HEK293 (cell line): ENCODE measurements around the gene CPN2.

Source experiments
- CTCF ChIA-PET: fragments of 350-600 bp; formaldehyde crosslinking; extraction: SDS; loops from one replicate; lab custom pipeline; 2021; ENCODE audit warnings: antibody characterized with exemption; lab: Yijun Ruan, JAX
- POLR2A ChIA-PET: fragments of 300-600 bp; formaldehyde crosslinking; extraction: SDS; loops from one replicate; lab custom pipeline; 2020; ENCODE audit warnings: antibody characterized with exemption, inconsistent platforms; lab: Yijun Ruan, JAX
- H3K27ac ChIP-seq: fragments of 200-500 bp; sonication (Bioruptor generic); 2 replicates; pipeline ENCODE4 v1.5.1; 2014; ENCODE audit warnings: low read depth, low read length, control low read depth, inconsistent platforms; ENCODE audit errors: extremely low read depth
- H3K36me3 ChIP-seq, 2 experiments: fragments of 200-500 bp in 1 of 2; sonication (Bioruptor generic) in 1 of 2; 1 replicate in 1 of 2; 2 replicates in 1 of 2; pipeline ENCODE4 v1.5.1; 2014 to 2017; ENCODE audit warnings: inconsistent platforms in 2 of 2, low read length in 2 of 2; ENCODE audit not compliant: control insufficient read depth in 2 of 2, insufficient read depth in 1 of 2
- H3K4me1 ChIP-seq: fragments of 200-500 bp; sonication (Bioruptor generic); 2 replicates; pipeline ENCODE4 v1.5.1; 2014; ENCODE audit warnings: mild to moderate bottlenecking, low read length, inconsistent platforms; ENCODE audit not compliant: control insufficient read depth, insufficient read depth
- H3K4me3 ChIP-seq: 2 replicates; pipeline ENCODE4 v1.5.1; 2011; ENCODE audit warnings: low read depth, mild to moderate bottlenecking, control low read depth, low read length, moderate library complexity
- H3K9me3 ChIP-seq: fragments of 200-500 bp; sonication (Bioruptor generic); 2 replicates; pipeline ENCODE4 v1.5.1; 2014; ENCODE audit warnings: low read depth, low read length, inconsistent platforms; ENCODE audit not compliant: control insufficient read depth, insufficient read depth
- IKZF3 ChIP-seq: fragments of 450-650 bp; IDR thresholded peaks from 2 replicates; pipeline ENCODE4 v1.5.0; 2018; ENCODE audit warnings: missing biosample characterization, mild to moderate bottlenecking, missing genetic modification characterization, moderate library complexity
- PRDM10 ChIP-seq: fragments of 450-650 bp; formaldehyde crosslinking; IDR thresholded peaks from 2 replicates; pipeline ENCODE4 v1.5.1; 2016; ENCODE audit warnings: missing biosample characterization, missing genetic modification characterization
- SCRT1 ChIP-seq: fragments of 450-650 bp; formaldehyde crosslinking; IDR thresholded peaks from 2 replicates; pipeline ENCODE4 v1.5.1; 2016; ENCODE audit warnings: missing biosample characterization, missing genetic modification characterization, borderline replicate concordance
- WT1 ChIP-seq: fragments of 450-650 bp; formaldehyde crosslinking; IDR thresholded peaks from 2 replicates; pipeline ENCODE4 v1.5.1; 2016; ENCODE audit warnings: missing biosample characterization, missing genetic modification characterization
- ZNF112 ChIP-seq: fragments of 450-650 bp; formaldehyde crosslinking; IDR thresholded peaks from 2 replicates; pipeline ENCODE4 v1.5.0; 2017; ENCODE audit warnings: missing biosample characterization, missing genetic modification characterization
- ZNF184 ChIP-seq: fragments of 450-650 bp; IDR thresholded peaks from 2 replicates; pipeline ENCODE4 v1.5.1; 2018; ENCODE audit warnings: missing biosample characterization, mild to moderate bottlenecking, missing genetic modification characterization
- ZNF23 ChIP-seq: fragments of 450-650 bp; formaldehyde crosslinking; IDR thresholded peaks from 2 replicates; pipeline ENCODE4 v1.5.1; 2016; ENCODE audit warnings: missing biosample characterization, missing genetic modification characterization, borderline replicate concordance
- ZNF37A ChIP-seq: fragments of 450-650 bp; IDR thresholded peaks from 2 replicates; pipeline ENCODE4 v1.5.1; 2018; ENCODE audit warnings: missing biosample characterization, missing genetic modification characterization
- ZNF48 ChIP-seq: fragments of 450-650 bp; formaldehyde crosslinking; IDR thresholded peaks from 2 replicates; pipeline ENCODE4 v1.5.1; 2016; ENCODE audit warnings: missing biosample characterization, missing genetic modification characterization
- ZNF558 ChIP-seq: fragments of 450-650 bp; formaldehyde crosslinking; IDR thresholded peaks from 2 replicates; pipeline ENCODE4 v1.5.1; 2016; ENCODE audit warnings: missing biosample characterization, missing genetic modification characterization
- ZNF677 ChIP-seq: fragments of 450-650 bp; IDR thresholded peaks from 2 replicates; pipeline ENCODE4 v1.5.0; 2018; ENCODE audit warnings: missing biosample characterization, mild to moderate bottlenecking, missing genetic modification characterization, moderate library complexity

The CPN2 gene

GRCh38 chr3:194306109-194306686 lies 44.9 kb downstream of the CPN2 start:
- CTCF ChIA-PET: no interaction called here
- POLR2A ChIA-PET: no interaction called here
- Histone ChIP-seq H3K4me3 (no peak overlapping the region), H3K27ac (no peak overlapping the region), H3K36me3 (no peaks in the 10 kb centered on the region)
- TF ChIP-seq PRDM10 (peak; percentile 61; the same call in 1 of the 2 replicates), ZNF48 (tag by site-specific recombination) (no peak)
- TF ChIP-seq, all 188 proteins: peak for 1
- Histone ChIP-seq H3K4me1 (peaks cover 3% of the 10 kb centered on the region), H3K9me3 (no peaks in the 10 kb centered on the region)

GRCh38 chr3:194305356-194306108 lies 45.6 kb downstream of the CPN2 start:
- no peaks in the 10 kb centered on the region for H3K9me3 ChIP-seq
- H3K27ac ChIP-seq: no peak overlapping the region
- H3K4me1 ChIP-seq: peaks cover 3% of the 10 kb centered on the region
- no peaks in the 10 kb centered on the region for H3K36me3 ChIP-seq
- H3K4me3 ChIP-seq: no peak overlapping the region
- ChIA-PET CTCF (interaction anchor here (0.9 to 1.1 kb wide), 2 partner anchors 8 to 10 kb away, joined by 4 to 5 read pairs; no protein-coding TSS in a partner anchor), POLR2A (no interaction called here)
- TF ChIP-seq ZNF558 (tag by site-specific recombination) (no peak), WT1 (tag by site-specific recombination) (no peak), ZNF37A (no peak)

- H3K4me1 ChIP-seq: peaks cover 3% of the 10 kb centered on the region
- no peaks in the 10 kb centered on the region for H3K9me3 ChIP-seq
- no peaks in the 10 kb centered on the region for H3K36me3 ChIP-seq
- H3K27ac ChIP-seq: no peak overlapping the region
- TF ChIP-seq ZNF184 (no peak), IKZF3 (tag by site-specific recombination) (no peak)
- CTCF ChIA-PET: interaction anchor here (0.6 to 1.1 kb wide), 3 partner anchors 9 to 192 kb away, joined by 3 to 5 read pairs (median 4); no protein-coding TSS in a partner anchor
- no peak overlapping the region for H3K4me3 ChIP-seq
- POLR2A ChIA-PET: no interaction called here
These were observed 46.8 kb downstream of the CPN2 start for GRCh38 chr3:194304186-194304917.

- Histone ChIP-seq H3K36me3 (no peaks in the 10 kb centered on the region), H3K9me3 (no peaks in the 10 kb centered on the region), H3K4me3 (no peak overlapping the region), H3K4me1 (peaks cover under 1% of the 10 kb centered on the region), H3K27ac (no peak overlapping the region)
- ChIA-PET CTCF (no interaction called here), POLR2A (no interaction called here)
- peak; percentile 95 for TF ChIP-seq ZNF677 (tag by site-specific recombination)
- no peak for TF ChIP-seq SCRT1 (tag by site-specific recombination)
- TF ChIP-seq IKZF3 (tag by site-specific recombination): no peak
- no peak for TF ChIP-seq ZNF112 (tag by site-specific recombination)
- no peak for TF ChIP-seq ZNF23
- TF ChIP-seq, all 188 proteins: peak for 1
These were observed 47.4 kb downstream of the CPN2 start for GRCh38 chr3:194303749-194304148.
